Neural crest cell (in vitro differentiated cells): ENCODE data around the gene POLD3. TPM values are rescaled to one million over a fixed set of nuclear protein-coding genes. Genes with fewer than 3 reads are reported as not detected.

Source experiments
- DNase-seq: peaks from one replicate; pipeline ENCODE4 v3.0.0; 2021; ENCODE audit warnings: low read depth, mixed read lengths, low spot score
- H3K27ac Mint-ChIP-seq: one replicate; pipeline ENCODE4 v1.8.0; 2021; ENCODE audit warnings: mild to moderate bottlenecking, mixed read lengths; ENCODE audit not compliant: unreplicated experiment
- H3K27me3 Mint-ChIP-seq: 2 replicates; pipeline ENCODE4 v1.8.0; 2021; ENCODE audit warnings: low read depth, mild to moderate bottlenecking, mixed read lengths
- H3K36me3 Mint-ChIP-seq: 2 replicates; pipeline ENCODE4 v1.8.0; 2021; ENCODE audit warnings: low read depth, mild to moderate bottlenecking, mixed read lengths
- H3K4me1 Mint-ChIP-seq: 2 replicates; pipeline ENCODE4 v1.8.0; 2021; ENCODE audit warnings: mixed read lengths
- H3K4me3 Mint-ChIP-seq: one replicate; pipeline ENCODE4 v1.8.0; 2021; ENCODE audit warnings: mild to moderate bottlenecking, mixed read lengths
- H3K9me3 Mint-ChIP-seq: 2 replicates; pipeline ENCODE4 v1.8.0; 2021; ENCODE audit warnings: mixed read lengths
- CTCF ChIP-seq: fragments of 200-600 bp; sonication (generic); conservative IDR thresholded peaks from 2 replicates; pipeline ENCODE4 v1.5.0; 2021; ENCODE audit warnings: antibody characterized with exemption, mild to moderate bottlenecking
- total RNA-seq: library from RNA; stranded (reverse); gene quantifications from 2 replicates; pipeline ENCODE4 v1.2.1, GENCODE V29; 2021

POLD3 gene
- total RNA-seq, 1 donor from 2014 or later, result 46.3 TPM

GRCh38 chr11:74557526-74557925 is 34.9 kb upstream of the POLD3 start:
- H3K9me3 Mint-ChIP-seq, result peaks cover 3% of the 10 kb centered on the region
- H3K27ac Mint-ChIP-seq, result no peak overlapping the region
- DNase-seq, result no peak
- H3K36me3 Mint-ChIP-seq, result no peaks in the 10 kb centered on the region
- no peak overlapping the region for H3K4me3 Mint-ChIP-seq
- no peaks in the 10 kb centered on the region for H3K27me3 Mint-ChIP-seq
- no peaks in the 10 kb centered on the region for H3K4me1 Mint-ChIP-seq
- no peak for TF ChIP-seq CTCF

- TF ChIP-seq CTCF, result no peak
- Mint-ChIP-seq H3K36me3 (no peaks in the 10 kb centered on the region), H3K9me3 (peaks cover 3% of the 10 kb centered on the region), H3K27me3 (no peaks in the 10 kb centered on the region), H3K4me1 (no peaks in the 10 kb centered on the region), H3K27ac (no peak overlapping the region), H3K4me3 (no peak overlapping the region)
- no peak for DNase-seq
Observed at GRCh38 chr11:74559110-74559933, 33.1 kb upstream of the POLD3 start.

DNA sequence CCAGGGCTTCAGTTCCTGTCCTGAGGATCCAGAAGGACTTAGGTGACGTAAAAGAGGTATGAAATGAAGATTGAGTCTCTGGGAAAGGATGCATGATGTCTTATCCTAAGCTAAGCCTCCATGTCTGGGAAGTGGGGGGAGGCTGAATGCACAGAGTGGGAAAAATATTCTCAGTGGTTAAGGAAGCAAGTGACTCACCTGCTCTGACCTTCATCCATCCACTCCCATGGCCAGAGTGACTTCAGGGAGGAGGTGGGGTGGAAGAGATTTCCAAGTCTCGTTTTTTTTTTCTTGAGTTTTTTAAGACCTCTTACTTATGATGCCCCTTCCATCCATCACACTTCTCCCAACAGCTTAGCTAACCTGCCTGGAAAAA is 32.5 kb upstream of the POLD3 start:
- Mint-ChIP-seq H3K27me3 (no peaks in the 10 kb centered on the region), H3K4me1 (no peaks in the 10 kb centered on the region), H3K4me3 (no peak overlapping the region), H3K36me3 (no peaks in the 10 kb centered on the region), H3K27ac (no peak overlapping the region), H3K9me3 (peaks cover 3% of the 10 kb centered on the region)
- DNase-seq, result no peak
- no peak for TF ChIP-seq CTCF

DNA sequence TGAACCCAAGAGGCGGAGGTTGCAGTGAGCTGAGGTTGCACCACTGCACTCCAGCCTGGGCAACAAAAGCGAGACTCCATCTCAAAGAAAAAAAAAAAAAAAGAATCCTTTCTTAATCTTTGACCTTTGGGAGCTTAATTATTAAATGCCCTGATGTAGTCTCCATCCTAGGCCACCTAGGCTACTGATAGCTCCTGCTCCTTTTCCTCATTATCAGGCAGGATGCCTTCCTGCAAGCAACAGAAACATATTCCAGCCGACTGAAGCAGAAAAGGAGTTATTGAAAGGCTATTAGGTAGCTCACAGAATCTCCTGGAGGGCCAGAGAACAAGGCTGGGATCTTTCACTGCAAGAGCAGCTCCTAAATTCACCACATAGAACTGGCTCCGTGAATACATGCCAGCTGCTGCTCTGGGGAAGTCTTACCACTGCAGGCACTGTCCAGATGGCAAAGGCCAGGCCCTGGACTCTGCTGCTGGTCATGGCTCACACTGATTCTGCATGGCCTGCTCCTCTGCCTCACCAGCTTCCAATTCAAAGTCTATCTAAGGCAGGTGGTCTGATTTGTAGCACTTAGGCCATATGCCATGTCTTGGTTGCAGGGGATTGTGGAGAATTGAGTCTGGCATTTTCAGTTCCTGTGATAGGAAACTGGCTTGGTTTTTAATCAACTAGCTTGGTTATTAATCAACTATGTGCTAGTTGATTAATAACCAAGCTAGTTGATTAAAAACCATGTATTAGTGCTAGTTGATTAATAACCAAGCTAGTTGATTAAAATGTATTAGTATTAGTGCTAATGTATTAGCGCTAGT is 26.0 kb upstream of the POLD3 start:
- no peak for DNase-seq
- TF ChIP-seq CTCF, result no peak
- no peaks in the 10 kb centered on the region for H3K9me3 Mint-ChIP-seq
- H3K36me3 Mint-ChIP-seq, result no peaks in the 10 kb centered on the region
- no peaks in the 10 kb centered on the region for H3K4me1 Mint-ChIP-seq
- H3K4me3 Mint-ChIP-seq, result no peak overlapping the region
- no peaks in the 10 kb centered on the region for H3K27me3 Mint-ChIP-seq
- H3K27ac Mint-ChIP-seq, result no peak overlapping the region

DNA sequence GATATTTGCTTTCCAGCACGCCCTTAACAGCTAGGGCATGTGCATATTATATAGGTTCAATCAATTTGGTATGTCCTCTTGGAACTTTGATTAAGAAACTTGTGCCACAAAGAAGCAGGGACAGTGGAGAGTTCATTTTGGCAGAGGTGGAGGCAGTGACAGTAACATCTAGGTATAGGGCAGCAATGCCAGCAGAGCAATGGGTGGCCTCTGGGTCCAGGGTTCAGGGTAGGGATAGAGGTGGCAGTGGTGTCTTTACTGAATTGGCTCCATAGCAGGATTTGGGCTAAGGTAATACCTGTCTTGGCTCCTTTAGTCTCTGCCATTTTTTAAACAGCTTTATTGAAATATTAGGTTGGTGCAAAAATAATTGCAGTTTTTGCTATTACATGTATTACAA is 24.4 kb upstream of the POLD3 start:
- Mint-ChIP-seq H3K9me3 (no peaks in the 10 kb centered on the region), H3K27me3 (no peaks in the 10 kb centered on the region), H3K4me1 (no peaks in the 10 kb centered on the region), H3K4me3 (no peak overlapping the region), H3K36me3 (no peaks in the 10 kb centered on the region), H3K27ac (no peak overlapping the region)
- DNase-seq, result no peak
- TF ChIP-seq CTCF, result no peak
